ENCODE measurements around the gene PKP2.

PKP2 gene

GRCh38 chr12:32854716-32855115, 41.9 kb downstream of the PKP2 start:
- H3K27ac ChIP-seq: no peak overlapping the region
- TF ChIP-seq CTCF (conservative IDR thresholded peaks at IDR 0.05): no peak
- TF ChIP-seq ZFX (IDR thresholded peaks at IDR 0.05): no peak

- TF ChIP-seq CTCF (conservative IDR thresholded peaks at IDR 0.05) (no peak), ZFX (IDR thresholded peaks at IDR 0.05) (no peak)
- H3K27ac ChIP-seq: no peak overlapping the region
These were observed 42.5 kb downstream of the PKP2 start for GRCh38 chr12:32854097-32854496.

GRCh38 chr12:32847287-32847686, 49.3 kb downstream of the PKP2 start:
- no peak overlapping the region for H3K27ac ChIP-seq
- TF ChIP-seq ZFX (IDR thresholded peaks at IDR 0.05) (no peak), CTCF (conservative IDR thresholded peaks at IDR 0.05) (no peak)

GRCh38 chr12:32846053-32846452, 50.5 kb downstream of the PKP2 start:
- no peak overlapping the region for H3K27ac ChIP-seq
- TF ChIP-seq ZFX (IDR thresholded peaks at IDR 0.05) (no peak), CTCF (conservative IDR thresholded peaks at IDR 0.05) (no peak)

- TF ChIP-seq CTCF (conservative IDR thresholded peaks at IDR 0.05): no peak
- TF ChIP-seq ZFX (IDR thresholded peaks at IDR 0.05): no peak
These were observed 53.0 kb downstream of the PKP2 start for GRCh38 chr12:32843528-32844095.

GRCh38 chr12:32841061-32841460, 55.5 kb downstream of the PKP2 start:
- TF ChIP-seq ZFX (IDR thresholded peaks at IDR 0.05) (no peak), CTCF (conservative IDR thresholded peaks at IDR 0.05) (no peak)
- no peak overlapping the region for H3K27ac ChIP-seq

More at GRCh38 chr12:32843528-32844095, 53.0 kb downstream of the PKP2 start:
- no peak overlapping the region for H3K27ac ChIP-seq

GRCh38 chr12:32839828-32840227, 56.7 kb downstream of the PKP2 start:
- no peak for TF ChIP-seq ZFX (IDR thresholded peaks at IDR 0.05)
- TF ChIP-seq CTCF (conservative IDR thresholded peaks at IDR 0.05): no peak
- no peak overlapping the region for H3K27ac ChIP-seq

Measured in C4-2B (cell line).